HEK293T (cell line): ENCODE measurements around the gene ERICH2.

Experiments used
- CTCF ChIA-PET: fragments of 350-600 bp; formaldehyde crosslinking; extraction: SDS; loops from one replicate; lab custom pipeline; 2021; ENCODE audit warnings: antibody characterized with exemption, inconsistent platforms; lab: Yijun Ruan, JAX
- POLR2A ChIA-PET: fragments of 350-600 bp; formaldehyde crosslinking; extraction: SDS; loops from one replicate; lab custom pipeline; 2020; ENCODE audit warnings: antibody characterized with exemption, inconsistent platforms; lab: Yijun Ruan, JAX
- DNase-seq: peaks from one replicate; pipeline ENCODE4 v3.0.0; 2012; ENCODE audit warnings: mixed read lengths; ENCODE audit errors: extremely low spot score
- ARNT ChIP-seq: fragments of 450-650 bp; IDR thresholded peaks from 2 replicates; pipeline ENCODE4 v1.6.1; 2017; ENCODE audit warnings: mild to moderate bottlenecking
- BHLHE40 ChIP-seq: fragments of 450-650 bp; IDR thresholded peaks from 2 replicates; pipeline ENCODE4 v1.6.1; 2016; ENCODE audit warnings: mild to moderate bottlenecking, moderate library complexity, borderline replicate concordance
- CTBP1 ChIP-seq: fragments of 450-650 bp; IDR thresholded peaks from 2 replicates; pipeline ENCODE4 v1.6.1; 2016; ENCODE audit warnings: borderline replicate concordance
- FOXA1 ChIP-seq: fragments of 450-650 bp; IDR thresholded peaks from 2 replicates; pipeline ENCODE4 v1.6.1; 2016; ENCODE audit warnings: mild to moderate bottlenecking
- FOXK2 ChIP-seq: fragments of 450-650 bp; IDR thresholded peaks from 2 replicates; pipeline ENCODE4 v1.6.1; 2016; ENCODE audit warnings: mild to moderate bottlenecking
- HDGF ChIP-seq: fragments of 450-650 bp; IDR thresholded peaks from 2 replicates; pipeline ENCODE4 v1.6.1; 2017; ENCODE audit warnings: antibody characterized with exemption, borderline replicate concordance
- L3MBTL2 ChIP-seq: fragments of 450-650 bp; conservative IDR thresholded peaks from 2 replicates; pipeline ENCODE4 v1.6.1; 2016; ENCODE audit warnings: mild to moderate bottlenecking
- LEF1 ChIP-seq: fragments of 450-650 bp; IDR thresholded peaks from 2 replicates; pipeline ENCODE4 v1.6.1; 2017; ENCODE audit warnings: mild to moderate bottlenecking, borderline replicate concordance
- NFRKB ChIP-seq: fragments of 450-650 bp; IDR thresholded peaks from 2 replicates; pipeline ENCODE4 v1.6.1; 2016; ENCODE audit warnings: mild to moderate bottlenecking, moderate library complexity
- PKNOX1 ChIP-seq: fragments of 450-650 bp; IDR thresholded peaks from 2 replicates; pipeline ENCODE4 v1.6.1; 2016
- SP1 ChIP-seq: fragments of 450-650 bp; IDR thresholded peaks from 2 replicates; pipeline ENCODE4 v1.6.1; 2017
- SUZ12 ChIP-seq: fragments of 450-650 bp; IDR thresholded peaks from 2 replicates; pipeline ENCODE4 v1.6.1; 2016; ENCODE audit warnings: mild to moderate bottlenecking
- ZNF384 ChIP-seq: fragments of 450-650 bp; IDR thresholded peaks from 2 replicates; pipeline ENCODE4 v1.6.1; 2016

ERICH2 gene

GRCh38 chr2:170818752-170819470 lies 48.7 kb downstream of the ERICH2 start:
- CTCF ChIA-PET, result interaction anchor here (0.7 kb wide), 1 partner anchor 340 kb away, joined by 3 read pairs; no protein-coding TSS in a partner anchor

GRCh38 chr2:170819680-170820664 lies 49.8 kb downstream of the ERICH2 start:
- POLR2A ChIA-PET, result no interaction called here
- DNase-seq, result no peak
- TF ChIP-seq FOXK2 (no peak), ZNF384 (no peak), SP1 (no peak)
- CTCF ChIA-PET, result no interaction called here

More at GRCh38 chr2:170818752-170819470, 48.7 kb downstream of the ERICH2 start:
- POLR2A ChIA-PET, result no interaction called here
- no peak for TF ChIP-seq LEF1
- TF ChIP-seq CTBP1, result no peak
- TF ChIP-seq FOXK2, result no peak
- TF ChIP-seq SP1, result no peak
- no peak for TF ChIP-seq PKNOX1
- no peak for TF ChIP-seq L3MBTL2
- no peak for TF ChIP-seq SUZ12
- no peak for TF ChIP-seq HDGF
- no peak for TF ChIP-seq ARNT
- TF ChIP-seq FOXA1, result no peak
- no peak for TF ChIP-seq NFRKB
- DNase-seq, result no peak

DNA sequence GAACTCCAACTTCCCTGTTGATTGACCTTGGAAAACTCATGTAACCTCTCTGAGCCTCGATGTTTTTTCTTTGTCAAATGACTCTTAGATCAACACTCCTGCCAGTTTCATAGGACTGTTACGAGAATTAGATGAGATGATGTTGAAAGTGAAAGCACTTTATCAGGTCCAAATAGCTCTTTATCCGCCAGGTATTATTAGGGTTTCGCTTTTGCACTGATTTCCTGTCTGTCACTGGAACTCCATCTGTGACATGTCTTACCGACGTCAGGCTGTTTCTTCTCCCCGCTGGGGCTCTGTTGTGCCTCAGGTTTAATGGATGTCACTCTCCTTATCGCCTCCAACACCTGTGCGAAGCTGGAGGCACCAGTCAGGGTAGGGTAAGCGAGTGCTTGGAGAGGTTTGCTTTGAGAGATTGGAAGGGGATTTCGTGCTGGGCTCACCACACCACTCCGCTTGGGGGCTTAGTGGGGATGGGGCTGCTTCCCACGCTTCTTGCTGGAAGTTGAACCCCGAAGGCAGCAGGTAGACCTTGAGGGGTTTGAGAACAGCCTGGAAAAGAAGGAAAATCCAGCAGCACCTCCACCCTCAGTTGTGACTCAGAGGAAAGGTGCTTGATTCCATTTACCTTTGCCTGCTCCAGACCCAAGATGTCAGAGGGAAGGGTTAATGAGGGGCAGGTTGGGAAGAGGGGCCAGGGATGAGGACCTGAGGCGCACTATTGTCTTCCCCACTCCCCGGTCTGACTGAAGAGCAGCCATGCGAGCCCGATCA lies 50.8 kb downstream of the ERICH2 start:
- no peak for TF ChIP-seq BHLHE40
- TF ChIP-seq PKNOX1, result no peak
- POLR2A ChIA-PET, result no interaction called here
- CTCF ChIA-PET, result no interaction called here
- DNase-seq, result no peak

DNA sequence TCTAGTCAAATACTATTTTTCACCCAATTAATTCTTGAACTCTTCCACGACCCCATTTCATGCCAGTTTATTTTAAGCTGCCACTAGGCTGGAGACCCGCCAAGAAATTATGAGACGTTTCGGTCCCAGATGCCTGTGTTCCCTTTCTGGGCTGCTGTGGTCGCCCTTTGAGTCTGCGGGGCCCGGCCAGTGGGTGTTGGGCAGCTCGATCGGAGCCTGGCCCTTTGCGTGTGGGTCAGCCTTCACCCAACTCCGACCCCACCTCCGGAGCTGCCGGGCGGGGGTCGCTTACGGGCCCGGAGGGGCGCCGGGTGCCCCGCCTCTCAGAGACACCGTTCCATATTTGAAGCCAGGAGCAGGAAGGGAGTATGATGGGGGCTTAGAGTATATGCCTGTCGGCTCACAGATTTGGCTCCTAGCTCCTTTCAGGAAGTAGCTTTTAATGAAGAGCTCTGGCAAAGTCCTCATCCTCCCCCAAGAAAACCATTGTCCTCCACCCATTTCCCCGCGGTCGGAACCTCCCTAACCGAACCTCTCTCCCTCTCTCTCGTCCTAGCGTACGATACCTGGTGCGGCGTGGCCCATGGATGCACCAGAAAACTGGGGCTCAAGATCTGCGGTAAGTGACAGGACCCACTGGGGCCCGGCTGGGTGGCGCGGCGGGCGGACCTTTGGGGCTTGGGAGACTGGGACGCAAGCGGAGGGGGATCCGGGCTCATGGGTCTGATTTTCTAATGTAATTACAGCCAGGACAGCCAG lies 51.5 kb downstream of the ERICH2 start:
- TF ChIP-seq NFRKB (no peak), SP1 (no peak), L3MBTL2 (no peak)
- POLR2A ChIA-PET, result no interaction called here
- DNase-seq, result no peak
- CTCF ChIA-PET, result no interaction called here

- DNase-seq, result no peak
- POLR2A ChIA-PET, result no interaction called here
- TF ChIP-seq PKNOX1 (no peak), SUZ12 (no peak), BHLHE40 (no peak), CTBP1 (no peak), FOXK2 (no peak)
- CTCF ChIA-PET, result no interaction called here
Measured at GRCh38 chr2:170822290-170823087, 52.3 kb downstream of the ERICH2 start.
